A673 (cell line): Measurements from ENCODE around the gene RNF167. TPM values are rescaled to one million over a fixed set of nuclear protein-coding genes. Genes with fewer than 3 reads are reported as not detected.

Source experiments
- BruUV-seq: library from RNA; stranded (reverse); fragments of 400-500 nt; replicated peaks from 2 replicates; lab custom pipeline; 2021; lab: Mats Ljungman, UMichigan
- CTCF ChIA-PET: fragments of 300-600 bp; sonication (Branson Sonifier 250); formaldehyde crosslinking; loops from one replicate; lab custom pipeline; 2022; ENCODE audit warnings: antibody characterized with exemption; lab: Charles Lee
- POLR2A ChIA-PET: fragments of 300-600 bp; sonication (Branson Sonifier 250); formaldehyde crosslinking; loops from one replicate; lab custom pipeline; 2022; ENCODE audit warnings: antibody characterized with exemption; ENCODE audit not compliant: low non-redundant PET; lab: Charles Lee
- DNase-seq: peaks from one replicate; pipeline ENCODE4 v3.0.0-alpha.2; 2015; ENCODE audit warnings: low spot score
- H3K27ac ChIP-seq: fragments of 200-600 bp; sonication (generic); 2 replicates; pipeline ENCODE4 v1.5.1; 2016; ENCODE audit warnings: mixed run types, low read depth, mild to moderate bottlenecking, mixed read lengths, antibody characterized with exemption, low read length; ENCODE audit not compliant: poor library complexity, severe bottlenecking
- H3K27me3 ChIP-seq: fragments of 200-600 bp; sonication (generic); replicated peaks from 2 replicates; pipeline ENCODE4 v1.6.1; 2017; ENCODE audit warnings: mixed run types, low read depth, mild to moderate bottlenecking, mixed read lengths, antibody characterized with exemption, low read length; ENCODE audit not compliant: insufficient read depth, poor library complexity
- H3K36me3 ChIP-seq: fragments of 200-600 bp; sonication (generic); 2 replicates; pipeline ENCODE4 v1.6.1; 2016; ENCODE audit warnings: mixed run types, mild to moderate bottlenecking, mixed read lengths, antibody characterized with exemption, low read length; ENCODE audit not compliant: insufficient read depth, poor library complexity, severe bottlenecking
- H3K4me1 ChIP-seq: fragments of 200-600 bp; sonication (generic); 2 replicates; pipeline ENCODE4 v1.6.1; 2017; ENCODE audit warnings: mixed run types, mild to moderate bottlenecking, mixed read lengths, antibody characterized with exemption, low read length; ENCODE audit not compliant: insufficient read depth, poor library complexity, severe bottlenecking
- H3K4me3 ChIP-seq: fragments of 200-600 bp; sonication (generic); 2 replicates; pipeline ENCODE4 v1.5.1; 2016; ENCODE audit warnings: low read depth, mixed run types, mild to moderate bottlenecking, mixed read lengths, low read length; ENCODE audit not compliant: poor library complexity, severe bottlenecking
- H3K9me3 ChIP-seq: fragments of 200-600 bp; sonication (generic); 2 replicates; pipeline ENCODE4 v1.6.1; 2016; ENCODE audit warnings: mixed run types, low read depth, mild to moderate bottlenecking, mixed read lengths, antibody characterized with exemption, low read length; ENCODE audit not compliant: poor library complexity, severe bottlenecking
- EZH2 ChIP-seq: fragments of 200-600 bp; sonication (generic); IDR thresholded peaks from 2 replicates; pipeline ENCODE4 v1.6.1; 2017; ENCODE audit warnings: borderline replicate concordance, low read depth, mild to moderate bottlenecking, mixed read lengths, antibody characterized with exemption, low read length; ENCODE audit not compliant: poor library complexity, severe bottlenecking
- intact Hi-C: fragments of 100-400 bp; cut with micrococcal nuclease; formaldehyde crosslinking; loops from one replicate; pipeline ENCODE4 v1.10.0; 2022; ENCODE audit not compliant: unreplicated experiment
- total RNA-seq: library from RNA; stranded (reverse); gene quantifications from 2 replicates; pipeline ENCODE4 v1.2.3, GENCODE V29; 2021
- TF ChIP-seq, protein P1 (sequence below): fragments of 300-800, 200-600 bp; sonication (generic); conservative IDR thresholded peaks from 2 replicates; pipeline ENCODE4 v1.5.1; 2017; ENCODE audit warnings: low read depth, mild to moderate bottlenecking, antibody characterized with exemption, low read length, moderate library complexity, mixed read lengths

The RNF167 gene
- total RNA-seq, 1 experiment from 2014 or later, result 77.3 TPM

DNA sequence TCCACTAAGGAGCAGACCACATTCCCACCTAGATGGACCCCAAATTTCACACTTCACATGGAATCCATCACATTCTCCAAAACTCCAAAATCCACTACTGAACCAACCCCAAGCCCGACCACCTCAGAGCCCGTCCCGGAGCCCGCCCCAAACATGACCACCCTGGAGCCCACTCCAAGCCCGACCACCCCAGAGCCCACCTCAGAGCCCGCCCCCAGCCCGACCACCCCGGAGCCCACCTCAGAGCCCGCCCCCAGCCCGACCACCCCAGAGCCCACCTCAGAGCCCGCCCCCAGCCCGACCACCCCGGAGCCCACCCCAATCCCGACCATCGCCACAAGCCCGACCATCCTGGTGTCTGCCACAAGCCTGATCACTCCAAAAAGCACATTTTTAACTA lies 6.4 kb upstream of the RNF167 start:
- TF ChIP-seq EZH2, result no peak
- TF ChIP-seq, protein P1, sequence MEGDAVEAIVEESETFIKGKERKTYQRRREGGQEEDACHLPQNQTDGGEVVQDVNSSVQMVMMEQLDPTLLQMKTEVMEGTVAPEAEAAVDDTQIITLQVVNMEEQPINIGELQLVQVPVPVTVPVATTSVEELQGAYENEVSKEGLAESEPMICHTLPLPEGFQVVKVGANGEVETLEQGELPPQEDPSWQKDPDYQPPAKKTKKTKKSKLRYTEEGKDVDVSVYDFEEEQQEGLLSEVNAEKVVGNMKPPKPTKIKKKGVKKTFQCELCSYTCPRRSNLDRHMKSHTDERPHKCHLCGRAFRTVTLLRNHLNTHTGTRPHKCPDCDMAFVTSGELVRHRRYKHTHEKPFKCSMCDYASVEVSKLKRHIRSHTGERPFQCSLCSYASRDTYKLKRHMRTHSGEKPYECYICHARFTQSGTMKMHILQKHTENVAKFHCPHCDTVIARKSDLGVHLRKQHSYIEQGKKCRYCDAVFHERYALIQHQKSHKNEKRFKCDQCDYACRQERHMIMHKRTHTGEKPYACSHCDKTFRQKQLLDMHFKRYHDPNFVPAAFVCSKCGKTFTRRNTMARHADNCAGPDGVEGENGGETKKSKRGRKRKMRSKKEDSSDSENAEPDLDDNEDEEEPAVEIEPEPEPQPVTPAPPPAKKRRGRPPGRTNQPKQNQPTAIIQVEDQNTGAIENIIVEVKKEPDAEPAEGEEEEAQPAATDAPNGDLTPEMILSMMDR, result no peak
- no peak for DNase-seq
- CTCF ChIA-PET, result no interaction called here
- Histone ChIP-seq H3K36me3 (peaks cover 19% of the 10 kb centered on the region), H3K4me3 (no peak overlapping the region), H3K4me1 (peaks cover 2% of the 10 kb centered on the region), H3K9me3 (no peaks in the 10 kb centered on the region), H3K27me3 (no peaks in the 10 kb centered on the region), H3K27ac (no peak overlapping the region)
- intact Hi-C loops, result no loop called here
- BruUV-seq, result no TSS peak
- POLR2A ChIA-PET, result no interaction called here

DNA sequence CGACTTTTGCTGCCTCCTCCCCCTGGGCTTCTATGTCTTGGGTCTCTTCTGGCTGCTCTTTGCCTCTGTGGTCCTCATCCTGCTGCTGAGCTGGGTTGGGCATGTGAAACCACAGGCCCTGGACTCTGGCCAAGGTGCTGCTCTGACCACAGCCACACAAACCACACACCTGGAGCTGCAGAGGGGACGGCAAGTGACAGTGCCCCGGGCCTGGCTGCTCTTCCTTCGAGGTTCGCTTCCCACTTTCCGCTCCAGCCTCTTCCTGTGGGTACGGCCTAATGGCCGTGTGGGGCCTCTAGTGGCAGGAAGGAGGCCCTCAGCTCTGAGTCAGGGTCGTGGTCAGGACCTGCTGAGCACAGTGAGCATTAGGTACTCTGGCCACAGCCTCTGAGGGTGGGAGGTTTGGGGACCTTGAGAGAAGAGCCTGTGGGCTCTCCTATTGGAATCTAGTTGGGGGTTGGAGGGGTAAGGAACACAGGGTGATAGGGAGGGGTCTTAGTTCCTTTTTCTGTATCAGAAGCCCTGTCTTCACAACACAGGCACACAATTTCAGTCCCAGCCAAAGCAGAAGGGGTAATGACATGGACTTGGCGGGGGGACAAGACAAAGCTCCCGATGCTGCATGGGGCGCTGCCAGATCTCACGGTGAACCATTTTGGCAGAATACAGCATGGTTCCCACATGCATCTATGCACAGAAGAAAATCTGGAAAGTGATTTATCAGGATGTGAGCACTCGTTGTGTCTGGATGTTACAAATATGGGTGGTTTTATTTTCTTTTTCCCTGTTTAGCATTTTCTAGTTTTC lies 5.7 kb upstream of the RNF167 start:
- TF ChIP-seq EZH2, result no peak
- TF ChIP-seq, protein P1, result no peak
- Histone ChIP-seq H3K9me3 (no peaks in the 10 kb centered on the region), H3K4me3 (no peak overlapping the region), H3K4me1 (peaks cover 7% of the 10 kb centered on the region), H3K36me3 (peaks cover 19% of the 10 kb centered on the region), H3K27ac (no peak overlapping the region), H3K27me3 (no peaks in the 10 kb centered on the region)
- DNase-seq, result no peak
- BruUV-seq, result no TSS peak
- ChIA-PET CTCF (no interaction called here), POLR2A (no interaction called here)
- intact Hi-C loops, result no loop called here

GRCh38 chr17:4935650-4936049 lies 4.4 kb upstream of the RNF167 start:
- ChIA-PET CTCF (no interaction called here), POLR2A (no interaction called here)
- peaks cover 19% of the 10 kb centered on the region for H3K36me3 ChIP-seq
- intact Hi-C loops, result no loop called here
- no peaks in the 10 kb centered on the region for H3K9me3 ChIP-seq
- H3K4me3 ChIP-seq, result no peak overlapping the region
- no peaks in the 10 kb centered on the region for H3K27me3 ChIP-seq
- no peak for DNase-seq
- no peak for TF ChIP-seq EZH2
- TF ChIP-seq, protein P1, result no peak
- H3K27ac ChIP-seq, result no peak overlapping the region
- BruUV-seq, result no TSS peak
- peaks cover 7% of the 10 kb centered on the region for H3K4me1 ChIP-seq
